ENCODE results near the gene MSRB1. TPM values are rescaled to one million over a fixed set of nuclear protein-coding genes. Genes with fewer than 3 reads are reported as not detected.

Gene MSRB1
- total and polyA plus RNA-seq, 2 of the 13 experiments (the other 11 are each of a cell fraction or from before 2014, with no cell fraction given): 32.1 to 75.4 TPM

- no peak for TF ChIP-seq ZNF710 (CRISPR knock-in tag; IDR thresholded peaks at IDR 0.05; ENCODE audit: borderline replicate concordance)
- TF ChIP-seq PHF20 (CRISPR knock-in tag; IDR thresholded peaks at IDR 0.05): 0 out of 2 replicates have a peak, but pooled peaks have one; percentile 38
- TF ChIP-seq TOPORS (CRISPR knock-in tag; IDR thresholded peaks at IDR 0.05): peak; percentile 97
- TF ChIP-seq ZKSCAN8 (CRISPR knock-in tag; IDR thresholded peaks at IDR 0.05; ENCODE audit: borderline replicate concordance): peak; percentile 25; the same call in 1 of the 2 replicates
- no peak for TF ChIP-seq KMT2A (CRISPR knock-in tag; IDR thresholded peaks at IDR 0.05)
- TF ChIP-seq ZMYM3 (CRISPR knock-in tag; IDR thresholded peaks at IDR 0.05): no peak
- no peak for TF ChIP-seq ZNF577 (CRISPR knock-in tag; IDR thresholded peaks at IDR 0.05; ENCODE audit: borderline replicate concordance, low read depth)
- peak; percentile 57 for TF ChIP-seq ZNF788 (CRISPR knock-in tag; IDR thresholded peaks at IDR 0.05; ENCODE audit: borderline replicate concordance)
- no peak for TF ChIP-seq ZNF614 (CRISPR knock-in tag; IDR thresholded peaks at IDR 0.05; ENCODE audit: borderline replicate concordance)
- peak; percentile 77; the same call in 1 of the 2 replicates for TF ChIP-seq CHCHD3 (CRISPR knock-in tag; IDR thresholded peaks at IDR 0.05)
- no peak for TF ChIP-seq ZNF329 (CRISPR knock-in tag; IDR thresholded peaks at IDR 0.05; ENCODE audit: low read depth)
- TF ChIP-seq FOXM1 (CRISPR knock-in tag; IDR thresholded peaks at IDR 0.05): peak; percentile 57; the same call in 1 of the 2 replicates
- TF ChIP-seq KLF13 (CRISPR knock-in tag; IDR thresholded peaks at IDR 0.05): no peak
- TF ChIP-seq, protein P1, sequence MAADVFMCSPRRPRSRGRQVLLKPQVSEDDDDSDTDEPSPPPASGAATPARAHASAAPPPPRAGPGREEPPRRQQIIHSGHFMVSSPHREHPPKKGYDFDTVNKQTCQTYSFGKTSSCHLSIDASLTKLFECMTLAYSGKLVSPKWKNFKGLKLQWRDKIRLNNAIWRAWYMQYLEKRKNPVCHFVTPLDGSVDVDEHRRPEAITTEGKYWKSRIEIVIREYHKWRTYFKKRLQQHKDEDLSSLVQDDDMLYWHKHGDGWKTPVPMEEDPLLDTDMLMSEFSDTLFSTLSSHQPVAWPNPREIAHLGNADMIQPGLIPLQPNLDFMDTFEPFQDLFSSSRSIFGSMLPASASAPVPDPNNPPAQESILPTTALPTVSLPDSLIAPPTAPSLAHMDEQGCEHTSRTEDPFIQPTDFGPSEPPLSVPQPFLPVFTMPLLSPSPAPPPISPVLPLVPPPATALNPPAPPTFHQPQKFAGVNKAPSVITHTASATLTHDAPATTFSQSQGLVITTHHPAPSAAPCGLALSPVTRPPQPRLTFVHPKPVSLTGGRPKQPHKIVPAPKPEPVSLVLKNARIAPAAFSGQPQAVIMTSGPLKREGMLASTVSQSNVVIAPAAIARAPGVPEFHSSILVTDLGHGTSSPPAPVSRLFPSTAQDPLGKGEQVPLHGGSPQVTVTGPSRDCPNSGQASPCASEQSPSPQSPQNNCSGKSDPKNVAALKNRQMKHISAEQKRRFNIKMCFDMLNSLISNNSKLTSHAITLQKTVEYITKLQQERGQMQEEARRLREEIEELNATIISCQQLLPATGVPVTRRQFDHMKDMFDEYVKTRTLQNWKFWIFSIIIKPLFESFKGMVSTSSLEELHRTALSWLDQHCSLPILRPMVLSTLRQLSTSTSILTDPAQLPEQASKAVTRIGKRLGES (CRISPR knock-in tag; IDR thresholded peaks at IDR 0.05; ENCODE audit: borderline replicate concordance): no peak
- TF ChIP-seq, protein P2, sequence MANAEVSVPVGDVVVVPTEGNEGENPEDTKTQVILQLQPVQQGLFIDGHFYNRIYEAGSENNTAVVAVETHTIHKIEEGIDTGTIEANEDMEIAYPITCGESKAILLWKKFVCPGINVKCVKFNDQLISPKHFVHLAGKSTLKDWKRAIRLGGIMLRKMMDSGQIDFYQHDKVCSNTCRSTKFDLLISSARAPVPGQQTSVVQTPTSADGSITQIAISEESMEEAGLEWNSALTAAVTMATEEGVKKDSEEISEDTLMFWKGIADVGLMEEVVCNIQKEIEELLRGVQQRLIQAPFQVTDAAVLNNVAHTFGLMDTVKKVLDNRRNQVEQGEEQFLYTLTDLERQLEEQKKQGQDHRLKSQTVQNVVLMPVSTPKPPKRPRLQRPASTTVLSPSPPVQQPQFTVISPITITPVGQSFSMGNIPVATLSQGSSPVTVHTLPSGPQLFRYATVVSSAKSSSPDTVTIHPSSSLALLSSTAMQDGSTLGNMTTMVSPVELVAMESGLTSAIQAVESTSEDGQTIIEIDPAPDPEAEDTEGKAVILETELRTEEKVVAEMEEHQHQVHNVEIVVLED (CRISPR knock-in tag; IDR thresholded peaks at IDR 0.05; ENCODE audit: borderline replicate concordance): no peak
- TF ChIP-seq, protein P3, sequence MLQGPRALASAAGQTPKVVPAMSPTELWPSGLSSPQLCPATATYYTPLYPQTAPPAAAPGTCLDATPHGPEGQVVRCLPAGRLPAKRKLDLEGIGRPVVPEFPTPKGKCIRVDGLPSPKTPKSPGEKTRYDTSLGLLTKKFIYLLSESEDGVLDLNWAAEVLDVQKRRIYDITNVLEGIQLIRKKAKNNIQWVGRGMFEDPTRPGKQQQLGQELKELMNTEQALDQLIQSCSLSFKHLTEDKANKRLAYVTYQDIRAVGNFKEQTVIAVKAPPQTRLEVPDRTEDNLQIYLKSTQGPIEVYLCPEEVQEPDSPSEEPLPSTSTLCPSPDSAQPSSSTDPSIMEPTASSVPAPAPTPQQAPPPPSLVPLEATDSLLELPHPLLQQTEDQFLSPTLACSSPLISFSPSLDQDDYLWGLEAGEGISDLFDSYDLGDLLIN (CRISPR knock-in tag; IDR thresholded peaks at IDR 0.05; ENCODE audit: borderline replicate concordance): peak; percentile 50; the same call in 1 of the 2 replicates
- TF ChIP-seq PITX1 (CRISPR knock-in tag; IDR thresholded peaks at IDR 0.05): no peak
- no peak for TF ChIP-seq ZNF20 (CRISPR knock-in tag; IDR thresholded peaks at IDR 0.05)
- peak; percentile 76 for TF ChIP-seq E2F5 (CRISPR knock-in tag; conservative IDR thresholded peaks at IDR 0.05)
These were observed 13.2 kb downstream of the MSRB1 start (continued) for GRCh38 chr16:1929578-1930337.

All from HepG2 (cell line).